ENCODE results near the gene RFX8. TPM values are rescaled to one million over a fixed set of nuclear protein-coding genes. Genes with fewer than 3 reads are reported as not detected.

The RFX8 gene
- total and polyA plus RNA-seq, 2 donors (not counting 3 experiments of a cell fraction or from before 2014, with no cell fraction given), result 0.21 to 1.00 TPM

GRCh38 chr2:101521487-101521886 is 46.6 kb upstream of the RFX8 start:
- CTCF ChIA-PET, result no interaction called here
- H3K4me2 ChIP-seq (ENCODE audit: insufficient read depth, low read length), result no peak overlapping the region
- no peak overlapping the region for H3K27ac ChIP-seq (ENCODE audit: insufficient read depth, low read depth, low read length)
- no peak overlapping the region for H2AFZ ChIP-seq (ENCODE audit: low read depth, low read length)
- intact Hi-C loops (cut with micrococcal nuclease) (no loop called here), dilution Hi-C loops (cut with MboI; ENCODE audit: extremely low pct_ligation_motif_present, low sequenced_read_pairs) (no loop called here)
- H3K27me3 ChIP-seq (ENCODE audit: control insufficient read depth in 2 of 2, insufficient read depth in 2 of 2, low read length in 2 of 2), result no peaks in the 10 kb centered on the region
- no peak overlapping the region for H3K4me3 ChIP-seq (replicated peaks in 1 of 3; ENCODE audit: insufficient read depth in 1 of 3, low read depth in 1 of 3, low read length in 3 of 3)
- POLR2A ChIA-PET, result no interaction called here
- BruUV-seq (replicated peaks), result no TSS peak
- FAIRE-seq, result no peak
- H3K79me2 ChIP-seq (ENCODE audit: control insufficient read depth, insufficient read depth, low read length), result no peaks in the 10 kb centered on the region
- no peak overlapping the region for H3K9ac ChIP-seq (replicated peaks; ENCODE audit: extremely low read depth, insufficient read depth, low read length)
- no peaks in the 10 kb centered on the region for H4K20me1 ChIP-seq (replicated peaks; ENCODE audit: control insufficient read depth, extremely low read depth, insufficient read depth, low read length)
- no peaks in the 10 kb centered on the region for H3K36me3 ChIP-seq (ENCODE audit: control insufficient read depth in 2 of 2, extremely low read depth in 1 of 2, insufficient read depth in 2 of 2, low read length in 2 of 2)
- no peak for TF ChIP-seq POLR2A (IDR thresholded peaks at IDR 0.05; ENCODE audit: low read depth, low read length)
- TF ChIP-seq, protein P1, sequence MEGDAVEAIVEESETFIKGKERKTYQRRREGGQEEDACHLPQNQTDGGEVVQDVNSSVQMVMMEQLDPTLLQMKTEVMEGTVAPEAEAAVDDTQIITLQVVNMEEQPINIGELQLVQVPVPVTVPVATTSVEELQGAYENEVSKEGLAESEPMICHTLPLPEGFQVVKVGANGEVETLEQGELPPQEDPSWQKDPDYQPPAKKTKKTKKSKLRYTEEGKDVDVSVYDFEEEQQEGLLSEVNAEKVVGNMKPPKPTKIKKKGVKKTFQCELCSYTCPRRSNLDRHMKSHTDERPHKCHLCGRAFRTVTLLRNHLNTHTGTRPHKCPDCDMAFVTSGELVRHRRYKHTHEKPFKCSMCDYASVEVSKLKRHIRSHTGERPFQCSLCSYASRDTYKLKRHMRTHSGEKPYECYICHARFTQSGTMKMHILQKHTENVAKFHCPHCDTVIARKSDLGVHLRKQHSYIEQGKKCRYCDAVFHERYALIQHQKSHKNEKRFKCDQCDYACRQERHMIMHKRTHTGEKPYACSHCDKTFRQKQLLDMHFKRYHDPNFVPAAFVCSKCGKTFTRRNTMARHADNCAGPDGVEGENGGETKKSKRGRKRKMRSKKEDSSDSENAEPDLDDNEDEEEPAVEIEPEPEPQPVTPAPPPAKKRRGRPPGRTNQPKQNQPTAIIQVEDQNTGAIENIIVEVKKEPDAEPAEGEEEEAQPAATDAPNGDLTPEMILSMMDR (IDR thresholded peaks at IDR 0.05; ENCODE audit: extremely low read depth in 1 of 2, insufficient read depth in 1 of 2, low read depth in 1 of 2, low read length in 2 of 2), result no peak
- no peak for TF ChIP-seq FOS (IDR thresholded peaks at IDR 0.05; ENCODE audit: borderline replicate concordance, insufficient read depth, low read length)
- TF ChIP-seq JUN (IDR thresholded peaks at IDR 0.05; ENCODE audit: borderline replicate concordance, insufficient read depth, insufficient read length, low read depth), result no peak
- TF ChIP-seq, protein P2, sequence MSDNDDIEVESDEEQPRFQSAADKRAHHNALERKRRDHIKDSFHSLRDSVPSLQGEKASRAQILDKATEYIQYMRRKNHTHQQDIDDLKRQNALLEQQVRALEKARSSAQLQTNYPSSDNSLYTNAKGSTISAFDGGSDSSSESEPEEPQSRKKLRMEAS (IDR thresholded peaks at IDR 0.05; ENCODE audit: insufficient read depth, insufficient read length), result no peak
- no peak for TF ChIP-seq MYC (IDR thresholded peaks at IDR 0.05; ENCODE audit: low read depth, low read length)
- TF ChIP-seq POLR2AphosphoS5 (IDR thresholded peaks at IDR 0.05; ENCODE audit: insufficient read depth, low read depth, low read length), result no peak
- no peak for TF ChIP-seq GATA2 (IDR thresholded peaks at IDR 0.05; ENCODE audit: insufficient read depth, insufficient read length, low read depth, low read length)
- TF ChIP-seq EZH2 (IDR thresholded peaks at IDR 0.05; ENCODE audit: borderline replicate concordance, low read depth, low read length, severe bottlenecking), result no peak
- DNase-seq (ENCODE audit: low read depth, low spot score), result no peak
- H3K9me1 ChIP-seq (replicated peaks; ENCODE audit: control insufficient read depth, extremely low read depth, insufficient read depth, low read length), result no peaks in the 10 kb centered on the region
- H3K4me1 ChIP-seq (ENCODE audit: control insufficient read depth, extremely low read depth, insufficient read depth, low read length), result peaks cover 43% of the 10 kb centered on the region
- no peaks in the 10 kb centered on the region for H3K9me3 ChIP-seq (replicated peaks; ENCODE audit: control insufficient read depth, insufficient read depth, low read length)

Measured in endothelial cell of umbilical vein (primary cell).